NCI-H1092 treated with DMSO at 0.1 percent for 48 hours (cell line): Measurements from ENCODE around the gene PRR13.
A peak's percentile ranks its signal among the peaks of the same experiment; 100 is the strongest.

Experiments
- DNase-seq: peaks from one replicate; lab custom pipeline; 2025; lab: John Stamatoyannopoulos, UW

PRR13 gene

DNA sequence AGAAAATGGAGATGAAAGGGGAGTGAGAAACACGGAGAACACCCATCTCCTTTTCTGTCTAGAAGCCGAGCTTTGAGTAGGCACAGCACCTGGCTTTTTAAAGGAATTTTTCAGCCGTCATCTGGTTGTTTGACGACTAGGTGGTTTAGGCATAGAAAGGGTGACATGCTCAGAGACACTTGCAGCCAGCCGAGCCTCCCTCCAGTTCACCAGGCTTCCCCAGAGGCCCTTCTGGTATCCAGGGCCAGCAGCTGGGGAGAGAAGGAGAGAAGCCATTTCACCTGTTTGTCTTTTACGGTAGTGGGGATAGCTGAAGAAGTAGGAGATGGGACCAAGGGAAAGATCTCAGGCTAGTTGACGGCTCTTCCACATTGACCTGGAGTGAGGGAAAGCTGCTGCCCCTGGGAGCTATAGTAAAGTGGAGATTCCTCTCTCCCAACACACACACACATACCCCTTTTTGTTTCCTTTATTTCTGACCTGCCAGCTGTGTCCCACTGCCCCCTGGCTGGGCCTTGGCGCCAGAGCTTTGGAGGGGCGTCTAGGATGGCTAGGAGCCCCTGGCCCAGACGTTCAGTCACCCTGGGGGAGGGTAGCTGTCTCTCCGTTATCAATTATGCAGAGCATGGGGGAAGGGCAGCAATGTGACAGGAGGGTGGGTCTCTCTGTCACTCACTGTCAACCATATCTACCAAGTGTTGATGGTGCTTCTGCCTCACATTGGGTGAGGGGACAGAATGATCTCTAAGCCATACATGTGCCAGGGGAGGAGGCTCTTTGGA lies 52.3 kb downstream of the PRR13 start:
- DNase-seq: peak; percentile 24
